HUES6 (cell line): Measurements from ENCODE around the gene FOXF2.
"Not testable (repeated sequence)": the region's sequence is repeated elsewhere in the genome, so short reads cannot be mapped to it uniquely, and the experiment has no call there.

ENCODE experiments used
- H3K27ac ChIP-seq: 2 replicates; pipeline ENCODE4 v1.7.0; 2013; ENCODE audit warnings: low read depth, mild to moderate bottlenecking, low read length, inconsistent platforms
- H3K27me3 ChIP-seq: 2 replicates; pipeline ENCODE4 v1.6.1; 2013; ENCODE audit warnings: low read length; ENCODE audit not compliant: control insufficient read depth, insufficient read depth
- H3K36me3 ChIP-seq: 2 replicates; pipeline ENCODE4 v1.6.1; 2013; ENCODE audit warnings: low read length; ENCODE audit not compliant: control insufficient read depth, insufficient read depth
- H3K4me1 ChIP-seq: 2 replicates; pipeline ENCODE4 v1.6.1; 2013; ENCODE audit warnings: low read length; ENCODE audit not compliant: control insufficient read depth, insufficient read depth
- H3K4me3 ChIP-seq: 2 replicates; pipeline ENCODE4 v1.5.1; 2013; ENCODE audit warnings: low read depth, low read length
- H3K9ac ChIP-seq: one replicate; pipeline ENCODE4 v1.6.1; 2013; ENCODE audit warnings: mild to moderate bottlenecking, low read length
- H3K9me3 ChIP-seq: 2 replicates; pipeline ENCODE4 v1.6.1; 2013; ENCODE audit warnings: low read depth, low read length; ENCODE audit not compliant: control insufficient read depth, insufficient read depth

Gene FOXF2

GRCh38 chr6:1389369-1390132 is at the start of gene FOXF2:
Gene FOXF2 (plus strand): TSS chr6:1389576. CDS start chr6:1389948, 372 bp downstream.
- Histone ChIP-seq H3K27me3 (peaks cover 98% of the 10 kb centered on the region), H3K9ac (no peak within 1 kb of the TSS), H3K9me3 (no peaks in the 10 kb centered on the region), H3K27ac (no peak within 1 kb of the TSS), H3K36me3 (no peaks in the 10 kb centered on the region), H3K4me3 (peak within 1 kb of the TSS; percentile 54), H3K4me1 (peaks cover 44% of the 10 kb centered on the region)

DNA sequence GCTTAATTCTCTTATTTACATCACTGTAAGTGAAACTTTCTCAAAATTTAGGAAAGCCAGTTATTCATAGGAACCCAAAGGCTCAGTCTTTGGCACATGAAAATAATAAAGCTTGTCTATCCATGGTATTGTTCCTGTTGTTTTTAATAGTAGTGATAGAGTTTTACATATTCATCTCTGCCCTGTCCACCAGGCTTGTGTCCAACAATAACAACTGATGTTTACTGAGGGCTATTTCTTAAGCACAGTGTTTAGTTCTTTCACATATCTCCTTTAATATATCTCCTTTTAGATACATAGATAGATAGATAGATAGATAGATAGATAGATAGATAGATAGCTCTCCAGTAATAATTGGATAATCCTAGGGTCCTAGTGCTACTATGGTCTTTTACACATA is 43.3 kb upstream of the FOXF2 start:
- peaks cover 19% of the 10 kb centered on the region for H3K4me1 ChIP-seq
- H3K27ac ChIP-seq, result no peak overlapping the region
- no peak overlapping the region for H3K4me3 ChIP-seq
- peaks cover 14% of the 10 kb centered on the region for H3K9me3 ChIP-seq
- no peak overlapping the region for H3K9ac ChIP-seq
- H3K36me3 ChIP-seq, result no peaks in the 10 kb centered on the region
- H3K27me3 ChIP-seq, result no peaks in the 10 kb centered on the region

GRCh38 chr6:1346558-1347091 is 42.8 kb upstream of the FOXF2 start:
- Histone ChIP-seq H3K9ac (no peak overlapping the region), H3K4me1 (peaks cover 19% of the 10 kb centered on the region), H3K4me3 (no peak overlapping the region), H3K36me3 (no peaks in the 10 kb centered on the region), H3K9me3 (peaks cover 19% of the 10 kb centered on the region), H3K27ac (no peak overlapping the region), H3K27me3 (no peaks in the 10 kb centered on the region)

GRCh38 chr6:1347161-1347560 is 42.2 kb upstream of the FOXF2 start:
- H3K4me1 ChIP-seq, result peaks cover 19% of the 10 kb centered on the region
- H3K27me3 ChIP-seq, result no peaks in the 10 kb centered on the region
- H3K4me3 ChIP-seq, result no peak overlapping the region
- H3K27ac ChIP-seq, result no peak overlapping the region
- peaks cover 25% of the 10 kb centered on the region for H3K9me3 ChIP-seq
- no peaks in the 10 kb centered on the region for H3K36me3 ChIP-seq
- no peak overlapping the region for H3K9ac ChIP-seq

DNA sequence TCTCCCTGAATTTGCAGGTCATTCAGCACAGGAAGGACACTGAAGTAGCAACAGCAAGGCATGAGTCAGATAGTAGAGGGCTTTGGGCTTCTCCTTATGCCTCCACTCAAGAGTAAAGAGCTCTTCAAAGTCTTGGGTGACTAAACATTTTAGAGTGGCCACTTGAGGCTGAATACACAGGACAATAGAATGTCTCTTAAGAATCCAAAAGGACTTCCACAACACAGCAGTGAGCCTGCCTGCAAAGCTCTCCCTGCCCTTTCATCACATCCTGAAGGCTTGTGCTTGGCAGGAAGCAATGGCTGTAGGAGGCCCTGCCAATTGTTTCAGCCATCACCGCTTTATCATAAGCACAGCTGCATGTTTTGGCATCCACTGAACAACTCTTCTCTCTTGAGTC is 40.7 kb upstream of the FOXF2 start:
- H3K9ac ChIP-seq, result no peak overlapping the region
- H3K4me1 ChIP-seq, result peaks cover 19% of the 10 kb centered on the region
- H3K9me3 ChIP-seq, result peaks cover 25% of the 10 kb centered on the region
- H3K4me3 ChIP-seq, result no peak overlapping the region
- no peaks in the 10 kb centered on the region for H3K36me3 ChIP-seq
- no peaks in the 10 kb centered on the region for H3K27me3 ChIP-seq
- peak overlapping the region; percentile 29 for H3K27ac ChIP-seq

DNA sequence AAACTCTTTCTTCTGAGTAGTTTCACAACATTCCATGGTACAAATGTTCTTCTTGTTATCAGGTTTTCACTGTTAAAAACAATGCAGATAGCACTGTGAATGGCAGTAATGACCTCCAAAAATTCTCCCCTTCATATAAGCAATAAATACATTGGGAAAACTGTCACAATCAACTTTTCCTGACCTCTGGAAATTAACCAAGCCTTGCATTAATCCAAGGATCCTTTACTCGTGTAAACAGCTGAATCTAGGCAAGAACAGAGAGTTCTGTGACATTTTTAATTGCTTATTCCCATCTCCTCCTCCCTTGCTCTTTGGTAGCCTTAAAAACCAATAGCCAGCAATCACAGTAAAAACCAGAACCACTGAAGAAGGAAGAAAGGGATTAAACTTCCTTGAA is 39.7 kb upstream of the FOXF2 start:
- no peak overlapping the region for H3K4me3 ChIP-seq
- peaks cover 19% of the 10 kb centered on the region for H3K9me3 ChIP-seq
- no peak overlapping the region for H3K27ac ChIP-seq
- H3K27me3 ChIP-seq, result no peaks in the 10 kb centered on the region
- no peak overlapping the region for H3K9ac ChIP-seq
- H3K4me1 ChIP-seq, result peaks cover 19% of the 10 kb centered on the region
- H3K36me3 ChIP-seq, result no peaks in the 10 kb centered on the region

GRCh38 chr6:1351381-1352008 is 37.9 kb upstream of the FOXF2 start:
- Histone ChIP-seq H3K9me3 (peaks cover 12% of the 10 kb centered on the region), H3K27me3 (no peaks in the 10 kb centered on the region), H3K36me3 (no peaks in the 10 kb centered on the region), H3K4me1 (peaks cover 19% of the 10 kb centered on the region), H3K4me3 (no peak overlapping the region), H3K27ac (no peak overlapping the region), H3K9ac (no peak overlapping the region)

- not testable (repeated sequence) for H3K27ac ChIP-seq, H3K4me1 ChIP-seq, H3K27me3 ChIP-seq, H3K9ac ChIP-seq, H3K36me3 ChIP-seq, H3K4me3 ChIP-seq
- peaks cover 12% of the 10 kb centered on the region for H3K9me3 ChIP-seq
These were observed 34.3 kb upstream of the FOXF2 start for GRCh38 chr6:1355068-1355467.

DNA sequence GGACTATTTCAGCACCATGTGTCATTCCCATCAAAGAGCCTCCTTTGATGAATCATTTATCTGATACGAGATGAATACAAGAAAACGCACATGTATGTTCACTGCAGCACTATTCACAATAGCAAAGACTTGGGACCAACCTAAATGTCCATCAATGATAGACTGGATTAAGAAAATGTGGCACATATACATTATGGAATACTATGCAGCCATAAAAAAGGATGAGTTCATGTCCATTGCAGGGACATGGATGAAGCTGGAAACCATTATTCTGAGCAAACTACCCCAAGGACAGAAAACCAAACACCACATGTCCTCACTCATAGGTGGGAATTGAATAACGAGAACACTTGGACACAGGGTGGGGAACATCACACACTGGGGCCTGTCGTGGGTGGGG is 27.7 kb upstream of the FOXF2 start:
- H3K27ac ChIP-seq, H3K36me3 ChIP-seq, H3K9ac ChIP-seq, H3K4me1 ChIP-seq, H3K9me3 ChIP-seq, H3K4me3 ChIP-seq: not testable (repeated sequence)
- H3K27me3 ChIP-seq, result peaks cover 19% of the 10 kb centered on the region

GRCh38 chr6:1362643-1363042 is 26.7 kb upstream of the FOXF2 start:
- H3K36me3 ChIP-seq, result no peaks in the 10 kb centered on the region
- H3K27ac ChIP-seq, result no peak overlapping the region
- H3K9ac ChIP-seq, result no peak overlapping the region
- no peaks in the 10 kb centered on the region for H3K9me3 ChIP-seq
- H3K4me1 ChIP-seq, result no peaks in the 10 kb centered on the region; the same call in 1 of the 2 replicates
- peaks cover 25% of the 10 kb centered on the region for H3K27me3 ChIP-seq
- H3K4me3 ChIP-seq, result no peak overlapping the region

- H3K36me3 ChIP-seq, result no peaks in the 10 kb centered on the region
- no peak overlapping the region for H3K4me3 ChIP-seq
- no peak overlapping the region for H3K27ac ChIP-seq
- H3K27me3 ChIP-seq, result peaks cover 31% of the 10 kb centered on the region
- H3K9me3 ChIP-seq, result no peaks in the 10 kb centered on the region
- H3K9ac ChIP-seq, result no peak overlapping the region
- no peaks in the 10 kb centered on the region; the same call in 1 of the 2 replicates for H3K4me1 ChIP-seq
These were observed 26.1 kb upstream of the FOXF2 start for GRCh38 chr6:1363298-1363697.
